ENCODE results near the gene ARHGEF28. TPM values are rescaled to one million over a fixed set of nuclear protein-coding genes. Genes with fewer than 3 reads are reported as not detected.

ARHGEF28 gene
- polyA plus RNA-seq, 1 experiment = 8.8 TPM

GRCh38 chr5:73958037-73958436 is 332.0 kb downstream of the ARHGEF28 start:
- POLR2A ChIA-PET = no interaction called here
- Histone ChIP-seq H3K27me3 (ENCODE audit: control insufficient read depth, insufficient read depth, low read length) (no peaks in the 10 kb centered on the region), H3K4me3 (ENCODE audit: low read depth, low read length) (no peak overlapping the region), H3K27ac (ENCODE audit: low read depth, low read length) (no peak overlapping the region), H3K9me3 (ENCODE audit: control insufficient read depth, insufficient read depth, low read length) (no peaks in the 10 kb centered on the region)
- no peak for TF ChIP-seq CTCF (IDR thresholded peaks at IDR 0.05; ENCODE audit: low read depth, low read length)
- CTCF ChIA-PET = no interaction called here
- DNase-seq (ENCODE audit: low read depth, low spot score) = no peak

GRCh38 chr5:73960023-73960422 is 334.0 kb downstream of the ARHGEF28 start:
- Histone ChIP-seq H3K27me3 (ENCODE audit: control insufficient read depth, insufficient read depth, low read length) (no peaks in the 10 kb centered on the region), H3K27ac (ENCODE audit: low read depth, low read length) (no peak overlapping the region), H3K9me3 (ENCODE audit: control insufficient read depth, insufficient read depth, low read length) (no peaks in the 10 kb centered on the region), H3K4me3 (ENCODE audit: low read depth, low read length) (no peak overlapping the region)
- no peak for TF ChIP-seq CTCF (IDR thresholded peaks at IDR 0.05; ENCODE audit: low read depth, low read length)
- ChIA-PET CTCF (interaction anchor here (0.9 kb wide), 1 partner anchor 17 kb away, joined by 3 read pairs; no protein-coding TSS in a partner anchor), POLR2A (no interaction called here)
- DNase-seq (ENCODE audit: low read depth, low spot score) = no peak

- TF ChIP-seq CTCF (IDR thresholded peaks at IDR 0.05; ENCODE audit: low read depth, low read length) = no peak
- H3K27ac ChIP-seq (ENCODE audit: low read depth, low read length) = no peak overlapping the region
- H3K4me3 ChIP-seq (ENCODE audit: low read depth, low read length) = no peak overlapping the region
- ChIA-PET POLR2A (no interaction called here), CTCF (no interaction called here)
- no peaks in the 10 kb centered on the region for H3K9me3 ChIP-seq (ENCODE audit: control insufficient read depth, insufficient read depth, low read length)
- DNase-seq (ENCODE audit: low read depth, low spot score) = no peak
- H3K27me3 ChIP-seq (ENCODE audit: control insufficient read depth, insufficient read depth, low read length) = no peaks in the 10 kb centered on the region
These were observed 334.4 kb downstream of the ARHGEF28 start for GRCh38 chr5:73960426-73960825.

- ChIA-PET POLR2A (interaction anchor here (0.9 kb wide), 1 partner anchor 677 kb away, joined by 3 read pairs; no protein-coding TSS in a partner anchor), CTCF (no interaction called here)
- Histone ChIP-seq H3K4me3 (ENCODE audit: low read depth, low read length) (no peak overlapping the region), H3K27ac (ENCODE audit: low read depth, low read length) (no peak overlapping the region), H3K9me3 (ENCODE audit: control insufficient read depth, insufficient read depth, low read length) (no peaks in the 10 kb centered on the region; the same call in 1 of the 2 replicates), H3K27me3 (ENCODE audit: control insufficient read depth, insufficient read depth, low read length) (peaks cover 3% of the 10 kb centered on the region)
- no peak for TF ChIP-seq CTCF (IDR thresholded peaks at IDR 0.05; ENCODE audit: low read depth, low read length)
- DNase-seq (ENCODE audit: low read depth, low spot score) = no peak
These were observed 336.9 kb downstream of the ARHGEF28 start for GRCh38 chr5:73962801-73963425.

- no peaks in the 10 kb centered on the region; the same call in 1 of the 2 replicates for H3K9me3 ChIP-seq (ENCODE audit: control insufficient read depth, insufficient read depth, low read length)
- H3K27me3 ChIP-seq (ENCODE audit: control insufficient read depth, insufficient read depth, low read length) = peaks cover 3% of the 10 kb centered on the region
- H3K4me3 ChIP-seq (ENCODE audit: low read depth, low read length) = no peak overlapping the region
- DNase-seq (ENCODE audit: low read depth, low spot score) = no peak
- H3K27ac ChIP-seq (ENCODE audit: low read depth, low read length) = no peak overlapping the region
- CTCF ChIA-PET = no interaction called here
- TF ChIP-seq CTCF (IDR thresholded peaks at IDR 0.05; ENCODE audit: low read depth, low read length) = no peak
- POLR2A ChIA-PET = no interaction called here
These were observed 338.4 kb downstream of the ARHGEF28 start for GRCh38 chr5:73964352-73964865.

All from AG04450 (cell line).